ENCODE measurements around the gene ERCC6L.
"Not testable (repeated sequence)": the region's sequence is repeated elsewhere in the genome, so short reads cannot be mapped to it uniquely, and the experiment has no call there.

Gene ERCC6L

GRCh38 chrX:72247206-72247942 is 8.5 kb upstream of the ERCC6L start:
- peak in 3 of 51 donors; percentile 0 to 3 (median 2) for DNase-seq

- DNase-seq, result peak in 39 of 51 donors; percentile 0 to 49 (median 5)
Observed at GRCh38 chrX:72245461-72246089, 6.7 kb upstream of the ERCC6L start.

GRCh38 chrX:72243472-72243871 is 4.6 kb upstream of the ERCC6L start:
- no peak for DNase-seq

- no peak for DNase-seq
Observed at GRCh38 chrX:72240976-72241375, 2.1 kb upstream of the ERCC6L start.

GRCh38 chrX:72238183-72238582 is 644 bp downstream of the ERCC6L start:
- DNase-seq, result no peak

- DNase-seq, result no peak
Observed at GRCh38 chrX:72236841-72237240, 2.0 kb downstream of the ERCC6L start.

DNA sequence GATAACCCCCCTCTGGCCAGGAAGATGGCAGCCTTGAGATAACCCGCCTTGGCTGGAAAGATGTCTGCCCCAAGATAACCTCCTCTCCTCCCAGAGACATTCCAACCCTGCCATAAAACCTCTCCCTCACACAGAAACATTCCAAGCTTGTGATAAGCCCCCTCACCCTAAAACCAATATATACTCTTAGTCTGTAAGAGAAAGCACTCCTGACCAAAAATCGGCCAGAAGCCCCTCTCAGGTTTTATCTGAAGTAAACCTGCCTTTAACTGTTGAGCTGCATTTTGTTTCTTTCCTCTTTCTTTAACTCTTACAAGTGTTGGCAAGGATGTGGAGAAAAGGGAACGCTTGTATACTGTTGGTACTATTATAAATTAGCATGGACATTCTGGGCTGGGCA is 8.5 kb downstream of the ERCC6L start:
- DNase-seq, result no peak

DNA sequence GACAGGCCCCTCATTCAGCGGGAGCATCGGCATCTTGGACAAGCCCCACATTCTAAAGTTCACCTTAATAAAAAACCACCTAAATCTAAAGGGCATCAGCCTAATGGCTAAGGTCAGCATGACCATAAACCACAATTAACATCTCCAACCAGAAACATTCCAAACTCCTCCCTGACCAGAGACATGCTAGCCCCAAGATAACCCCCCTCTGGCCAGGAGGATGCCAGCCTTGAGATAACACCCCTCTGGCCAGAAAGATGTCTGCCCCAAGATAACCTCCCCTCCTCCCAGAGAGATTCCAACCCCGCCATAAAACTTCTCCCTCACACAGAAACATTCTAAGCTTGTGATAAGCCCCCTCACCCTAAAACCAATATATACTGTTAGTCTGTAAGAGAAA is 18.5 kb downstream of the ERCC6L start:
- not testable (repeated sequence) for DNase-seq

DNA sequence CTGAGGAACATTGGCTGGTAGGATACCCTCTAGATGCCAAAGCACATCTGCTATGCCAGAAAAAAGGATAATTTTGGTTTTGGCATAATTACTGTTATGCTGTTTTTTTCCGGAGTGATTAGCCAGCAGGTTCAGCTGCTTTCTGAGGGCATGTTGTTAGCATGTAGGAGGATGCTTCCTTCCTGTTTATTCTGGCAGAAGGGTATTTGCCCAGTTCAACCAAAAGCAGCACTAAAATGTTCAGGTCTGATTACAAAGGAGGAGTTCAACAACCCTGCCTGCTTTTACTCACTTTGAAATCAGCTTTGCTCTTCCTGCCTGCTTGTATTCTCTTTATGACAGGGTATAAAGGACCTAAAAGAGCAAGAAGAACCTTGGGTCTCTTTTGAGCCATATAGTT is 21.9 kb downstream of the ERCC6L start:
- no peak for DNase-seq

- no peak for DNase-seq
Observed at GRCh38 chrX:72208126-72208800, 30.6 kb downstream of the ERCC6L start.

DNA sequence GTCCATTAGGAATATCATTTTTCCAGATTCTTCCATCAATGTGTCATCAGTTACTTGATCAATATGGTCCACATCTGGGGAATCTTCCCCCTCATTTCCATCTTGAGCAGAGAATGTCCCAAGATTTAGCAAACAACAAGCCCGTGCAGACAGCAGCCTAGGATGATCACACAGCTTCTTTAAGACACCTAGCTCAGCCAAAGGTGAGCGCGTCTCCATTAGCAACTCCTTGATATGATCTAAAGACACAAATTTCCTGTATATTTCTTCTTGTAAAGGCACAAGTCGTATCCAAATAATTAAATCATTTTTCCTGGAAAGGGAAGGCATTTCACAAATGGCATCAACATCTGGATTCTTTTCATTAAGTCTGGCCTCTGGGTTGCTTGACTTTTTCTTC is 31.5 kb downstream of the ERCC6L start:
- DNase-seq, result no peak

- no peak for DNase-seq
Observed at GRCh38 chrX:72205706-72206105, 33.1 kb downstream of the ERCC6L start.

DNA sequence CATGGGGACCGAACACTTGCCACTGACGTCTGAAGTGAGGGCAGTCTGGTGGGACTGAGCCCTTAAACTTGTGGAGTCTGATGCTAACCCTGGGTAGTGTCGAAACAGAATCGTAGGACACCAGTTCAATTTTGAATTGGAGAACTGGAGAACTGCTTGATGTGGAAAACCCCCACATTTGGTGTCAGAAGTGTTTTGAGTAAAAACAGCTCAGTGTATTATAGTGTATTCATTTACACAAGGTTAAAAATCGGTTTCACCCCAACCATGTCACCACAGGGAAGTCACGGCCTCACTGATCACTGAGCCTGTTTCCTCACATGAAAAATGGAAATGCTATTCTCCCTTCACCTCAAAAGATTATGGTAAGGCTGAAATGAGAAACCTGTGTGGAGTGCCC is 35.4 kb downstream of the ERCC6L start:
- no peak for DNase-seq

- no peak for DNase-seq
Observed at GRCh38 chrX:72202792-72203401, 35.9 kb downstream of the ERCC6L start.

GRCh38 chrX:72201836-72202536 is 36.8 kb downstream of the ERCC6L start:
- no peak for DNase-seq

DNA sequence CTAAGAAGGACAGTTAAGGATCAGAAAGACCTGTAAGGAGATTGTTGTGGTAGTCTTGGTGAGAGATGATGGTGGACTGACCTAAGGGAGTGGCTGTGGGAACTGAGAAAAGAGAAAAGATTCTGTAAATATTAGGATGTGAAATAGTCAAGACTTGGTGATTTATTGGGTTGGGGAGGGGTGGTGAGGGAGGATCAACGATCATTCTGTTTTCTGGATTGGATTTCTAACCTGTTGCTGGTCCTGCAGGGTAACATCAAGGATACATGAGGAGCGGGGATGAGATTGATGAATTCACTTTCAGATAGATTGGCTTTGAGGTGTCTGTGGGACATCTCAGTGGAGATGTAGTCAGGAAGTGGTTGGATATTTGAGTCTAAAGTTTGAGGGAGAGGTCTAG is 55.9 kb downstream of the ERCC6L start:
- no peak for DNase-seq

GRCh38 chrX:72181178-72182125 is 57.4 kb downstream of the ERCC6L start, which contains the start of gene PIN4:
Gene PIN4, plus strand, starts transcription at chrX:72181757. Its CDS starts 29 bp downstream, at chrX:72181786.
- DNase-seq, result peak; percentile 26 to 96 (median 84)

GRCh38 chrX:72180539-72180938 is 58.3 kb downstream of the ERCC6L start:
- DNase-seq, result no peak

GRCh38 chrX:72176981-72177380 is 61.8 kb downstream of the ERCC6L start:
- DNase-seq, result peak in 17 of 51 donors; percentile 0 to 22 (median 3)

GRCh38 chrX:72176289-72176688 is 62.5 kb downstream of the ERCC6L start:
- not testable (repeated sequence) for DNase-seq
